IMR-90 (cell line): ENCODE measurements around the gene LAMA3.
A peak's percentile ranks its signal among the peaks of the same experiment; 100 is the strongest.

Experiments used
- CEBPB ChIP-seq: IDR thresholded peaks from 2 replicates; pipeline ENCODE4 v1.6.1; 2012; ENCODE audit warnings: low read depth, low read length, improper control_type of control experiment
- CHD1 ChIP-seq: IDR thresholded peaks from 2 replicates; pipeline ENCODE4 v1.6.1; 2012; ENCODE audit warnings: low read depth, low read length, improper control_type of control experiment
- FOS ChIP-seq: fragments of 150-350 bp; IDR thresholded peaks from 2 replicates; pipeline ENCODE4 v1.6.1; 2016; ENCODE audit warnings: low read depth, low read length
- MAFK ChIP-seq: IDR thresholded peaks from 2 replicates; pipeline ENCODE4 v1.6.1; 2012; ENCODE audit warnings: low read depth, low read length, improper control_type of control experiment
- MAZ ChIP-seq: IDR thresholded peaks from 2 replicates; pipeline ENCODE4 v1.6.1; 2012; ENCODE audit warnings: low read depth, mild to moderate bottlenecking, low read length, improper control_type of control experiment, moderate library complexity, borderline replicate concordance
- POLR2A ChIP-seq: IDR thresholded peaks from 2 replicates; pipeline ENCODE4 v1.6.1; 2012; ENCODE audit warnings: mild to moderate bottlenecking, low read depth, low read length
- RAD21 ChIP-seq: IDR thresholded peaks from 2 replicates; pipeline ENCODE4 v1.6.1; 2012; ENCODE audit warnings: low read length, improper control_type of control experiment
- RFX5 ChIP-seq: IDR thresholded peaks from 2 replicates; pipeline ENCODE4 v1.8.0; 2012; ENCODE audit warnings: low read depth, mild to moderate bottlenecking, low read length, moderate library complexity
- SMC3 ChIP-seq: fragments of 150-350 bp; IDR thresholded peaks from 2 replicates; pipeline ENCODE4 v1.6.1; 2016; ENCODE audit warnings: low read depth, mild to moderate bottlenecking, antibody characterized with exemption, low read length, moderate library complexity
- USF2 ChIP-seq: fragments of 150-350 bp; IDR thresholded peaks from 2 replicates; pipeline ENCODE4 v1.6.1; 2017; ENCODE audit warnings: mild to moderate bottlenecking, antibody characterized with exemption, low read length, low read depth
- TF ChIP-seq, protein P1 (sequence below): conservative IDR thresholded peaks from 2 replicates; pipeline ENCODE4 v1.5.1; 2012; ENCODE audit warnings: mild to moderate bottlenecking, low read depth, low read length, improper control_type of control experiment

DNA sequence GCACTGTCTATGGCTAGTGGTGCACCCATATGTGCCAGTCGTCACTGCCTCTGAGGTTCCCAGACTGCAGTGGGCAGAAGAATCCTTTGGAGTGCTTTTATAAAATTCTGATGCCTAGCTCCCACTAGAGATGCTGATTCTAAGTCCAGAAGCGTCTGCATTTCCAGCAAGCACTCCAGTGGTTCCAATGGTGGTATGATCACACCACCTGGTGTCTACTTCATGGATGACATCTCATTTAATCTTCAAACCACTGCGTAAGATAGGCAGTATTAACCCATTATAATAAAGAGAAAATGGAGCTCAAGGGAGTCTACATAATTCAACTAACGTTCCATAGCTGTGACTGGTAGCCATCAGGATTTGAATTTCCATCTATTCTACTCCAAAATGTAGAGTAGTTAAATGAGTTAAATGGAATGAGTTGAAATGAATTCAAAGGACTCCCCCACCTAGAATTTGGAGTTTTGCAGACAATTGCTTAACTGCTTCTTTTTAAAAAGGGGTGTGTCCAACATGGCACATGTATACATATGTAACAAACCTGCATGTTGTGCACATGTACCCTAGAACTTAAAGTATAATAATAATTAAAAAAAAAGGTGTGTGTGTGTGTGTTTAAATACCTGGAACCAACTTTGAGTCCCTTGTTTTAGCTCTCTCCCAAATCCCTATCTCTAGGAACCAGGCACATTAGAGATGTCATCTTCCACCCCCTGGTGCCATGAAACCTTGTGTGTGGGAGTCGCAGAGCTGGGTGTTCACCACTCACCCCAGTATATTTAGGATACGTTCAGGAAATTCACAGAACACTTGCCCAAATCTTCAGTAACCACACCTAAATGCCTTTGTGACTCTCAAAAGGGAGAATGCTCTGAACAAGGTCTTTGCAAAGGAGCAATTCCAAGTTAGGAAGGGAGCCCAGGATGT is 14.1 kb downstream of the LAMA3 start:
- TF ChIP-seq SMC3 (peak; percentile 94), RFX5 (no peak), POLR2A (0 out of 2 replicates have a peak, but pooled peaks have one; percentile 28), RAD21 (peak; percentile 94), MAFK (no peak), CEBPB (no peak), USF2 (no peak), CHD1 (no peak), FOS (no peak), MAZ (no peak)
- TF ChIP-seq, protein P1, sequence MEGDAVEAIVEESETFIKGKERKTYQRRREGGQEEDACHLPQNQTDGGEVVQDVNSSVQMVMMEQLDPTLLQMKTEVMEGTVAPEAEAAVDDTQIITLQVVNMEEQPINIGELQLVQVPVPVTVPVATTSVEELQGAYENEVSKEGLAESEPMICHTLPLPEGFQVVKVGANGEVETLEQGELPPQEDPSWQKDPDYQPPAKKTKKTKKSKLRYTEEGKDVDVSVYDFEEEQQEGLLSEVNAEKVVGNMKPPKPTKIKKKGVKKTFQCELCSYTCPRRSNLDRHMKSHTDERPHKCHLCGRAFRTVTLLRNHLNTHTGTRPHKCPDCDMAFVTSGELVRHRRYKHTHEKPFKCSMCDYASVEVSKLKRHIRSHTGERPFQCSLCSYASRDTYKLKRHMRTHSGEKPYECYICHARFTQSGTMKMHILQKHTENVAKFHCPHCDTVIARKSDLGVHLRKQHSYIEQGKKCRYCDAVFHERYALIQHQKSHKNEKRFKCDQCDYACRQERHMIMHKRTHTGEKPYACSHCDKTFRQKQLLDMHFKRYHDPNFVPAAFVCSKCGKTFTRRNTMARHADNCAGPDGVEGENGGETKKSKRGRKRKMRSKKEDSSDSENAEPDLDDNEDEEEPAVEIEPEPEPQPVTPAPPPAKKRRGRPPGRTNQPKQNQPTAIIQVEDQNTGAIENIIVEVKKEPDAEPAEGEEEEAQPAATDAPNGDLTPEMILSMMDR = peak; percentile 83
